ENCODE measurements around the gene OGFOD3. TPM values are rescaled to one million over a fixed set of nuclear protein-coding genes. Genes with fewer than 3 reads are reported as not detected.

The OGFOD3 gene
- total and polyA plus RNA-seq, 2 donors (not counting 3 experiments of a cell fraction or from before 2014, with no cell fraction given) = 31.7 to 34.8 TPM

- Histone ChIP-seq H2AFZ (ENCODE audit: low read depth, low read length) (no peak overlapping the region), H3K36me3 (ENCODE audit: control insufficient read depth in 2 of 2, extremely low read depth in 1 of 2, insufficient read depth in 2 of 2, low read length in 2 of 2) (no peaks in the 10 kb centered on the region), H3K27me3 (ENCODE audit: control insufficient read depth in 2 of 2, insufficient read depth in 2 of 2, low read length in 2 of 2) (no peaks in the 10 kb centered on the region), H4K20me1 (replicated peaks; ENCODE audit: control insufficient read depth, extremely low read depth, insufficient read depth, low read length) (no peaks in the 10 kb centered on the region), H3K4me3 (replicated peaks in 1 of 3; ENCODE audit: insufficient read depth in 1 of 3, low read depth in 1 of 3, low read length in 3 of 3) (no peak overlapping the region), H3K4me1 (ENCODE audit: control insufficient read depth, extremely low read depth, insufficient read depth, low read length) (no peaks in the 10 kb centered on the region), H3K9ac (replicated peaks; ENCODE audit: extremely low read depth, insufficient read depth, low read length) (no peak overlapping the region), H3K4me2 (ENCODE audit: insufficient read depth, low read length) (no peak overlapping the region), H3K27ac (ENCODE audit: insufficient read depth, low read depth, low read length) (no peak overlapping the region), H3K79me2 (ENCODE audit: control insufficient read depth, insufficient read depth, low read length) (no peaks in the 10 kb centered on the region), H3K9me3 (replicated peaks; ENCODE audit: control insufficient read depth, insufficient read depth, low read length) (no peaks in the 10 kb centered on the region), H3K9me1 (replicated peaks; ENCODE audit: control insufficient read depth, extremely low read depth, insufficient read depth, low read length) (no peaks in the 10 kb centered on the region)
- DNase-seq (ENCODE audit: low read depth, low spot score) = no peak
- dilution Hi-C loops (cut with MboI; ENCODE audit: extremely low pct_ligation_motif_present, low sequenced_read_pairs) (no loop called here), intact Hi-C loops (cut with micrococcal nuclease) (loop anchor here (2.0 kb wide), 1 partner anchor 421 kb away; no protein-coding TSS in a partner anchor)
- BruUV-seq (replicated peaks) = no TSS peak
- POLR2A ChIA-PET = no interaction called here
- CTCF ChIA-PET = no interaction called here
- TF ChIP-seq MYC (IDR thresholded peaks at IDR 0.05; ENCODE audit: low read depth, low read length) (no peak), MAX (IDR thresholded peaks at IDR 0.05; ENCODE audit: insufficient read depth, insufficient read length) (no peak), EZH2 (IDR thresholded peaks at IDR 0.05; ENCODE audit: borderline replicate concordance, low read depth, low read length, severe bottlenecking) (no peak), POLR2A (IDR thresholded peaks at IDR 0.05; ENCODE audit: low read depth, low read length) (no peak), CTCF (IDR thresholded peaks at IDR 0.05; ENCODE audit: extremely low read depth in 1 of 2, insufficient read depth in 1 of 2, low read depth in 1 of 2, low read length in 2 of 2) (no peak), FOS (IDR thresholded peaks at IDR 0.05; ENCODE audit: borderline replicate concordance, insufficient read depth, low read length) (no peak), POLR2AphosphoS5 (IDR thresholded peaks at IDR 0.05; ENCODE audit: insufficient read depth, low read depth, low read length) (no peak), JUN (IDR thresholded peaks at IDR 0.05; ENCODE audit: borderline replicate concordance, insufficient read depth, insufficient read length, low read depth) (no peak), GATA2 (IDR thresholded peaks at IDR 0.05; ENCODE audit: insufficient read depth, insufficient read length, low read depth, low read length) (no peak)
- FAIRE-seq = no peak
These were observed 64.9 kb downstream of the OGFOD3 start for GRCh38 chr17:82353484-82353883.

Measured in endothelial cell of umbilical vein (primary cell).